ENCODE results near the gene VPS41.

GRCh38 chr7:38822549-38822948 is 86.4 kb downstream of the VPS41 start:
- TF ChIP-seq, protein P1, sequence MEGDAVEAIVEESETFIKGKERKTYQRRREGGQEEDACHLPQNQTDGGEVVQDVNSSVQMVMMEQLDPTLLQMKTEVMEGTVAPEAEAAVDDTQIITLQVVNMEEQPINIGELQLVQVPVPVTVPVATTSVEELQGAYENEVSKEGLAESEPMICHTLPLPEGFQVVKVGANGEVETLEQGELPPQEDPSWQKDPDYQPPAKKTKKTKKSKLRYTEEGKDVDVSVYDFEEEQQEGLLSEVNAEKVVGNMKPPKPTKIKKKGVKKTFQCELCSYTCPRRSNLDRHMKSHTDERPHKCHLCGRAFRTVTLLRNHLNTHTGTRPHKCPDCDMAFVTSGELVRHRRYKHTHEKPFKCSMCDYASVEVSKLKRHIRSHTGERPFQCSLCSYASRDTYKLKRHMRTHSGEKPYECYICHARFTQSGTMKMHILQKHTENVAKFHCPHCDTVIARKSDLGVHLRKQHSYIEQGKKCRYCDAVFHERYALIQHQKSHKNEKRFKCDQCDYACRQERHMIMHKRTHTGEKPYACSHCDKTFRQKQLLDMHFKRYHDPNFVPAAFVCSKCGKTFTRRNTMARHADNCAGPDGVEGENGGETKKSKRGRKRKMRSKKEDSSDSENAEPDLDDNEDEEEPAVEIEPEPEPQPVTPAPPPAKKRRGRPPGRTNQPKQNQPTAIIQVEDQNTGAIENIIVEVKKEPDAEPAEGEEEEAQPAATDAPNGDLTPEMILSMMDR (conservative IDR thresholded peaks at IDR 0.05 in 1 of 2, IDR thresholded peaks at IDR 0.05 in 1 of 2; ENCODE audit: extremely low read depth in 1 of 2, insufficient read depth in 1 of 2, low read depth in 1 of 2, low read length in 2 of 2): no peak
- no peak for TF ChIP-seq EZH2 (IDR thresholded peaks at IDR 0.05; ENCODE audit: borderline replicate concordance, low read length)

Data from mammary epithelial cell (primary cell).